22Rv1 (cell line): Measurements from ENCODE around the gene FAIM.
"Not testable (repeated sequence)": the region's sequence is repeated elsewhere in the genome, so short reads cannot be mapped to it uniquely, and the experiment has no call there.

Experiments
- H3K27ac ChIP-seq: fragments of 450-650 bp; 2 replicates; pipeline ENCODE4 v1.5.1; 2017
- ZFX ChIP-seq: fragments of 450-650 bp; IDR thresholded peaks from 2 replicates; pipeline ENCODE4 v1.6.1; 2017; ENCODE audit warnings: antibody characterized with exemption, borderline replicate concordance
- TF ChIP-seq, protein P1 (sequence below): fragments of 450-650 bp; IDR thresholded peaks from 2 replicates; pipeline ENCODE4 v1.5.1; 2017; ENCODE audit warnings: mild to moderate bottlenecking

The FAIM gene, protein sequence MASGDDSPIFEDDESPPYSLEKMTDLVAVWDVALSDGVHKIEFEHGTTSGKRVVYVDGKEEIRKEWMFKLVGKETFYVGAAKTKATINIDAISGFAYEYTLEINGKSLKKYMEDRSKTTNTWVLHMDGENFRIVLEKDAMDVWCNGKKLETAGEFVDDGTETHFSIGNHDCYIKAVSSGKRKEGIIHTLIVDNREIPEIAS

DNA sequence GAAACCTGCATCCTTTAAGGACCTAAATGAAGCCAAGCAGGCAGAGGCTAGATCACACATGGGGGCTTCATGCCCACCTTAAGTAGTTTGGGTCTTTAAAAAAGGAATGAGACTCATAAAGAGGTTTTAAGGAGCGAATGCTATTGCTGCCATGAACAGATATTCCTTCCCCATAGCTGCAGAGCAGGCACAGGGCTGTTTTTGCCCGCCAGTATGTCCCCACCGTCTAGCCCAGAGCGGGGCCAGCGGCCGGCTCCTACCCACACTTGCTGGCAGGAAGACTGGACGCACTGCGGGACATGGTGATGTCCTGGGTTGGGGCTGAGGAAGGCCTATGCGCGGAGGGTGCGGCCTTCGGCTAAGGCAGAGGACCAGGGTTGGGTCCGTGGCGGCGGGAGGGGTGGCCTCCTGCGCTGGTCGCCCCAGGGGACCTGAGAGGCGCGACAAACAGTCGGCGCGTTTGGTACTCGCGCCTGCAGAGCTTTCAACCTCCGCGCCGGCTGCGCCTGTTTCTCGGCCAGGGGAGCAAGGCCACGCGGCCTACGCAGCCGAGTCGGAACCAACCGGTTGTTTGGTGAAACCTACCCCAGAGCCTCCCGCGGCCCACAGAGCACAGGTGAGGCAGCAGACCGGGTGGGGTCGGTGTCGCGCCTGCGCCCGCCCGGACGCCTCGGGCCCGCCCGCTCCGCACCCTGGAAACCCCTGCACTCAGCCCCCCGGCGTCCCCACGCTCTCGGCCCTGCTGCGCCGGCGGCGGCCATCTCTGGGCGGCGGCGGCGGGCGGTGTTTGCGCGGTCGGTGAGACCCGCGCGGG is at the start of gene FAIM:
Gene FAIM (plus strand): TSS at position 450 of the 814 bp plus-strand sequence. CDS start 10,956 bp downstream, outside the sequence.
- peak within 1 kb of the TSS; percentile 90 for H3K27ac ChIP-seq
- peak; percentile 62; the same call in 1 of the 2 replicates for TF ChIP-seq ZFX
- TF ChIP-seq, protein P1, sequence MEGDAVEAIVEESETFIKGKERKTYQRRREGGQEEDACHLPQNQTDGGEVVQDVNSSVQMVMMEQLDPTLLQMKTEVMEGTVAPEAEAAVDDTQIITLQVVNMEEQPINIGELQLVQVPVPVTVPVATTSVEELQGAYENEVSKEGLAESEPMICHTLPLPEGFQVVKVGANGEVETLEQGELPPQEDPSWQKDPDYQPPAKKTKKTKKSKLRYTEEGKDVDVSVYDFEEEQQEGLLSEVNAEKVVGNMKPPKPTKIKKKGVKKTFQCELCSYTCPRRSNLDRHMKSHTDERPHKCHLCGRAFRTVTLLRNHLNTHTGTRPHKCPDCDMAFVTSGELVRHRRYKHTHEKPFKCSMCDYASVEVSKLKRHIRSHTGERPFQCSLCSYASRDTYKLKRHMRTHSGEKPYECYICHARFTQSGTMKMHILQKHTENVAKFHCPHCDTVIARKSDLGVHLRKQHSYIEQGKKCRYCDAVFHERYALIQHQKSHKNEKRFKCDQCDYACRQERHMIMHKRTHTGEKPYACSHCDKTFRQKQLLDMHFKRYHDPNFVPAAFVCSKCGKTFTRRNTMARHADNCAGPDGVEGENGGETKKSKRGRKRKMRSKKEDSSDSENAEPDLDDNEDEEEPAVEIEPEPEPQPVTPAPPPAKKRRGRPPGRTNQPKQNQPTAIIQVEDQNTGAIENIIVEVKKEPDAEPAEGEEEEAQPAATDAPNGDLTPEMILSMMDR: no peak

DNA sequence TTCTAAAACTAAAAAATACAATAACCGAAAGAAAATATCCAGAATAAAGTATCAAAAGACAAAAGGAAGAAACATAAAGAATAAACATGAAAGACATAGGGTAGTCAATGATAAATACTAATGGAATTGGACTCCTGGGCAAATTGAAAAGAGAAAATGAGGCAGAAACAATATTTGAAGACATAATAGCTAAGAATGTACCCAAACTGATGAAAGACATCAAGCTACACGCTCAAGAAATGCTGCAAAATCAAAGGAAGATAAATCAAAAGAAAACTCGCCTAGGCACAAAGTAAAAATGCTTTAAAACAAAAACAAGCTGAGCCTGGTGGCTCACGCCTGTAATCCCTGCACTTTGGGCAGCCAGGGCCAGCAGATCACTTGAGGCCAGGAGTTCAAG is 49.4 kb upstream of the FAIM start:
- no peak overlapping the region for H3K27ac ChIP-seq
- no peak for TF ChIP-seq ZFX
- TF ChIP-seq, protein P1: no peak

DNA sequence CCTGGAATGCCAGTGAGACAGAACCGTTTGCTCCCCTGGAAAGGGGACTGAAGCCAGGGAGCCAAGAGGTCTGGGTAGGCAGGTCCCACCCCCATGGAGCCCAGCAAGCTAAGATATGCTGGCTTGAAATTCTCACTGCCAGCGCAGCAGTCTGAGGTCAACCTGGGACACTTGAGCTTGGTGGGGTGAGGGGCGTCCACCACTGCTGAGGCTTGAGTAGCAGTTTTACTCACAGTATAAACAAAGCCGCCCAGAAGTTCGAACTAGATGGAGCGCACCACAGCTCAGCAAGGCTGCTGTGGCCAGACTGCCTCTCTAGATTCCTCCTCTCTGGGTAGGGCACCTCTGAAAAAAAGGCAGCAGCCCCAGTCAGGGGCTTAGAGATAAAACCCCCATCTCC is 48.1 kb upstream of the FAIM start:
- H3K27ac ChIP-seq: no peak overlapping the region
- no peak for TF ChIP-seq ZFX

DNA sequence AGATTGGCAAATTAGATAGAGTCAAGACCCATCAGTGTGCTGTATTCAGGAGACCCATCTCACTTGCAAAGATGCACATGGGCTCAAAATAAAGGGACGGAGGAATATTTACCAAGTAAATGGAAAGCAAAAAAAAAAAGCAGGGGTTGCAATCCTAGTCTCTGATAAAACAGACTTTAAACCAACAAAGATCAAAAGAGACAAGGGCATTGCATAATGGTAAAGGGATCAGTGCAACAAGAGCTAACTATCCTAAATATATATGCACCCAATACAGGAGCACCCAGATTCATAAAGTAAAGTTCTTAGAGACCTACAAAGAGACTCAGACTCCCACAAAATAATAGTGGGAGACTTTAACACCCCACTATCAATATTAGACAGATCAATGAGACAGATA is 45.7 kb upstream of the FAIM start:
- H3K27ac ChIP-seq: not testable (repeated sequence)

DNA sequence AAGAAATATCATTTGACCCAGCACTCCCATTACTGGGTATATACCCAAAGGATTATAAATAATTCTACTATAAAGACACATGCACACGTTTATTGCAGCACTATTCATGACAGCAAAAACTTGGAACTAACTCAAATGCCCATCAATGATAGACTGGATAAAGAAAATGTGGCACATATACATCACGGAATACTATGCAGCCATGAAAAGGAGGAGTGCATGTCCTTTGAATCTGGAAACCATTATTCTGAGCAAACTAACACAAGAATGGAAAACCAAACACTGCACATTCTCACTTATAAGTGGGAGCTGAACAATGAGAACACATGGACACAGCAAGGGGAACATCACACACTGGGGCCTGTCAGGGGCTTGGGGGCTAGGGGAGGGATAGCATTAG is 42.3 kb upstream of the FAIM start:
- not testable (repeated sequence) for H3K27ac ChIP-seq

DNA sequence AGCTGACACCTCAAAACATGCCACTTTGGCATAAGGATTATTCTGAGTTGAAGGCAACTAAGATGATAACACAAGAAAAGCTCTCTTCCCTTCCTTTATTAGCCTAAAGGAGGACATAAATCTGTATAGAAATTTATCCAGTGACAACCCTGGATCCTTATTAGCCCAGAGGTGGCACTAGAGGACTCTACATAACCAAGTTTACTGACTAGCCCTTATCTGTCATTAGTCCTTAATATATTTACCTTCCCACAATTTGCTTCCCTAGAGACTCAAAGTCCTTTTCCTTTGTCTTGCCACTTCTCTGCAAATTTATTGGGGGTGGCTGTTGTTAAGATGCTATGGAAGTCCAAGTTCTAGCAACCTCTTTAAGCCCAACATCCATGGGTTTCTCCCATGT is 41.2 kb upstream of the FAIM start:
- H3K27ac ChIP-seq: no peak overlapping the region
- TF ChIP-seq, protein P1: peak; percentile 43
- no peak for TF ChIP-seq ZFX

DNA sequence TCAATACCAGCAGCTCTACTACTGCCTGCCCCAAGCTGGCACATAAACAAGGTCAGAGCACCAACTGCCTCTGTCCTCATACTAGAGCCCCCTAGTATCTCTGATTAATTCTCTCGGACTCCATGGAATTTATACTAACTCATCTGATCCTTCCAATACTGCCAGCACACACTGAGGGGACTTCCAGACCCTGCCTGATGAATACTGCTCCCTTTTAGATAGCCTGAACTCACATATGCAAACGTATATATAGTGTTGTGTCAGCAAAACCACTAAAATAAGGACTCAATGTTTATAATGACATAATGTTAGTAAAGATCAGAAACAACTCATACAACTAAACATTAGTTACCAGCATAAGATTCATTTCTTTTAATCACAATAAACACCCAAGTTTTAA is 39.5 kb upstream of the FAIM start:
- no peak overlapping the region for H3K27ac ChIP-seq
- TF ChIP-seq, protein P1: no peak
- TF ChIP-seq ZFX: no peak

DNA sequence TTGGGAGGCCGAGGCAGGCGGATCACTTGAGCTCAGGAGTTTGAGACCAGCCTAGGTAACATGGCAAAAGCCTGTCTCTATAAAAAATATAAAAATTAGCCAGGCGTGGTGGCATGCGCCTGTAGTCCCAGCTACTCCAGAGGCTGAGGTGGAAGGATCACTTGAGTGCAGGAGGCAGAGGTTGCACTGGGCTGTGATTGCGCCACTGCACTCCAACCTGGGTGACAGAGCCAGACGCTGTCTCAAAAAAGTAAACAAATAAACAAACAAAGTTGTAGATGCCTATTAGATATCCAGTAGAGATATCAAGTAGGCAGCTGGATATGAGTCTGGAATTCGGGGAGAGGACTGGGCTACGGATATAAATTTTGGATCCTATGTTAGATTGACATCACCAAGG is 38.9 kb upstream of the FAIM start:
- not testable (repeated sequence) for H3K27ac ChIP-seq

DNA sequence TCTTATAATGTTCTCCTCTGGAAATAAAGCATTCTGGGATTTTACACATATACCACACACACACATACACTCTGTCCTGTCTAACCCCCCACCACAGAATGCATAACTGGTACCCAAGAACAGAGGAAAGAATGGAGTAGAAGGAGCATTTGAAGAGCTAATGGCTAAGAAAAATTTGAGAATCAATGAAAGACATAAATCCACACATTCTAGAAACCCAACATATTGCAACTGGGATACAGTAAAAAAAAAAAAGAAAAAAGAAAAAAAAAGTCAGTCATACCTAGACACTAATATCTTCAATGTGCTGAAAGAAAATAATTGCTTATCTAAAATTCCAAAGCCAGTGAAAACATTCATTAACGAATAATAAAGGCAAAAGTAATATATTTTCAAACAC is 35.4 kb upstream of the FAIM start:
- TF ChIP-seq ZFX: no peak
- no peak overlapping the region for H3K27ac ChIP-seq

DNA sequence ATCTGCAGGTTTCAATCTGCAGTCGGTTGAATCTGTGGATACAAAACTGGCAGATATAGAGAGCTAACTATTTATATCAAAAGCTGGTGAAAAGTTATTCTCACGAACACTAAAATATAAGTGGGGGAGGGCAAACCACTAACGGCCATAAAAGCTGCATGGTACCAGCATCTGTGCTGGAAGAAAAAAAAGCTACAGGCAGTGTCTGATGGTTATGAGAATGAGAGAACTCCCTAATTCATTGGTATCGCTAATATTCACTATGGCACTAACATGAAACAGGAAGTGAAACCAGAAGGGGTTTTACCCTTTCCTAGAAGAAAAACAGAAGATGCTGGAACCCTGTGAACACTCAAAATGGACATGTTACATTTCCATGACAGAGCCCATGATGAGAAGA is 30.4 kb upstream of the FAIM start:
- TF ChIP-seq ZFX: no peak
- TF ChIP-seq, protein P1: no peak
- no peak overlapping the region for H3K27ac ChIP-seq
